Left renal cortex interstitium (tissue), 4 donors: ENCODE data around the gene FHOD3. TPM values are rescaled to one million over a fixed set of nuclear protein-coding genes. Genes with fewer than 3 reads are reported as not detected.

Experiments
- DNase-seq, 4 donors: peaks; one replicate each; pipeline ENCODE4 v3.0.0-alpha.2; 2013; ENCODE audit warnings: low read depth in 4 of 4, low spot score in 2 of 4, missing footprints in 1 of 4
- polyA plus RNA-seq, 4 donors: library from polyadenylated mRNA; unstranded; fragments of 120-200 nt; gene quantifications; one replicate each; pipeline ENCODE4 v1.2.1, GENCODE V29; 2013; ENCODE audit not compliant: insufficient read length in 4 of 4

FHOD3 gene
- polyA plus RNA-seq, 4 donors: 35.3 to 42.9 (median 40.5) TPM

GRCh38 chr18:36602620-36603019, 305.1 kb downstream of the FHOD3 start:
- DNase-seq: no peak

- no peak for DNase-seq
These were observed 310.6 kb downstream of the FHOD3 start for GRCh38 chr18:36608107-36608506.

GRCh38 chr18:36610258-36610657, 312.7 kb downstream of the FHOD3 start:
- no peak for DNase-seq

GRCh38 chr18:36610661-36611060, 313.1 kb downstream of the FHOD3 start:
- DNase-seq: no peak

GRCh38 chr18:36613069-36613468, 315.6 kb downstream of the FHOD3 start:
- DNase-seq: no peak

GRCh38 chr18:36613810-36614209, 316.3 kb downstream of the FHOD3 start:
- no peak for DNase-seq

GRCh38 chr18:36620788-36621187, 323.3 kb downstream of the FHOD3 start:
- DNase-seq: no peak

GRCh38 chr18:36622610-36623009, 325.1 kb downstream of the FHOD3 start:
- DNase-seq: no peak

GRCh38 chr18:36623091-36623490, 325.6 kb downstream of the FHOD3 start:
- no peak for DNase-seq

- DNase-seq: no peak
These were observed 326.2 kb downstream of the FHOD3 start for GRCh38 chr18:36623681-36624190.

GRCh38 chr18:36624451-36625167, 327.1 kb downstream of the FHOD3 start:
- DNase-seq: no peak

GRCh38 chr18:36625386-36625785, 327.9 kb downstream of the FHOD3 start:
- DNase-seq: no peak

GRCh38 chr18:36627637-36628036, 330.1 kb downstream of the FHOD3 start:
- no peak for DNase-seq

- no peak for DNase-seq
These were observed 331.1 kb downstream of the FHOD3 start for GRCh38 chr18:36628435-36629137.

GRCh38 chr18:36629138-36629530, 331.6 kb downstream of the FHOD3 start:
- DNase-seq: no peak

GRCh38 chr18:36629836-36630235, 332.3 kb downstream of the FHOD3 start:
- no peak for DNase-seq

GRCh38 chr18:36630917-36631316, 333.4 kb downstream of the FHOD3 start:
- no peak for DNase-seq

- no peak for DNase-seq
These were observed 336.5 kb downstream of the FHOD3 start for GRCh38 chr18:36633961-36634412.

GRCh38 chr18:36634573-36635216, 337.2 kb downstream of the FHOD3 start:
- DNase-seq: no peak

- no peak for DNase-seq
These were observed 338.0 kb downstream of the FHOD3 start for GRCh38 chr18:36635414-36636096.
